ENCODE data around the gene GALNT14. TPM values are rescaled to one million over a fixed set of nuclear protein-coding genes. Genes with fewer than 3 reads are reported as not detected.
A peak's percentile ranks its signal among the peaks of the same experiment; 100 is the strongest.

Gene GALNT14
- total RNA-seq, 1 donor from 2014 or later = 1.7 TPM

DNA sequence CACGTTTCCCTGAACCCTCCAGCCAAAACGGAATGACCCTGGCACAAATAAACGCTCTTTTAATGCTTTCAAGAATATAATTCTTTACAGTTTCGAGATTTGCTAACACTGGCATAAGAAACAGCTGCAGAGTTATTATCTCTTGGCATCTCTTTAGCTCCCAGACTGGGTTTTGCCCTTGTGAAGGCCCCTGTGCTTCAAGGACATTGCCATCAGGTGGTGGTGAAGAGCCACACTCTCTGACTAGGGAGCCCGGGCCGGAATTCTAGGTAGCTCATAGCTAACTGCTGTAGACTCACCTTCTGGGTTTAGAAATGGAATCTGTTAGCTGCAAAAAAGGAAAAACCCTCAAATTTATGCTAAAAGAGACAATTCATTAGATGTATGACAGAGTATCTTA is 13.3 kb upstream of the GALNT14 start:
- H3K27me3 ChIP-seq = no peaks in the 10 kb centered on the region
- no peaks in the 10 kb centered on the region for H3K4me1 ChIP-seq
- H3K36me3 ChIP-seq = no peaks in the 10 kb centered on the region
- DNase-seq (ENCODE audit: extremely low spot score in 2 of 2) = no peak
- intact Hi-C loops (cut with DNase I) = no loop called here
- no peak overlapping the region for H3K27ac ChIP-seq
- H3K4me3 ChIP-seq = no peak overlapping the region
- H3K9me3 ChIP-seq = no peaks in the 10 kb centered on the region
- TF ChIP-seq POLR2A (IDR thresholded peaks at IDR 0.05) = no peak

- DNase-seq (ENCODE audit: extremely low spot score in 2 of 2) = no peak
- Histone ChIP-seq H3K27ac (no peak overlapping the region), H3K27me3 (no peaks in the 10 kb centered on the region), H3K4me1 (no peaks in the 10 kb centered on the region), H3K4me3 (no peak overlapping the region), H3K9me3 (no peaks in the 10 kb centered on the region), H3K36me3 (no peaks in the 10 kb centered on the region)
- intact Hi-C loops (cut with DNase I) = no loop called here
- no peak for TF ChIP-seq POLR2A (IDR thresholded peaks at IDR 0.05)
- no peak for TF ChIP-seq POLR2AphosphoS5 (IDR thresholded peaks at IDR 0.05; ENCODE audit: insufficient read depth in 1 of 2, low read depth in 1 of 2)
- TF ChIP-seq, protein P1, sequence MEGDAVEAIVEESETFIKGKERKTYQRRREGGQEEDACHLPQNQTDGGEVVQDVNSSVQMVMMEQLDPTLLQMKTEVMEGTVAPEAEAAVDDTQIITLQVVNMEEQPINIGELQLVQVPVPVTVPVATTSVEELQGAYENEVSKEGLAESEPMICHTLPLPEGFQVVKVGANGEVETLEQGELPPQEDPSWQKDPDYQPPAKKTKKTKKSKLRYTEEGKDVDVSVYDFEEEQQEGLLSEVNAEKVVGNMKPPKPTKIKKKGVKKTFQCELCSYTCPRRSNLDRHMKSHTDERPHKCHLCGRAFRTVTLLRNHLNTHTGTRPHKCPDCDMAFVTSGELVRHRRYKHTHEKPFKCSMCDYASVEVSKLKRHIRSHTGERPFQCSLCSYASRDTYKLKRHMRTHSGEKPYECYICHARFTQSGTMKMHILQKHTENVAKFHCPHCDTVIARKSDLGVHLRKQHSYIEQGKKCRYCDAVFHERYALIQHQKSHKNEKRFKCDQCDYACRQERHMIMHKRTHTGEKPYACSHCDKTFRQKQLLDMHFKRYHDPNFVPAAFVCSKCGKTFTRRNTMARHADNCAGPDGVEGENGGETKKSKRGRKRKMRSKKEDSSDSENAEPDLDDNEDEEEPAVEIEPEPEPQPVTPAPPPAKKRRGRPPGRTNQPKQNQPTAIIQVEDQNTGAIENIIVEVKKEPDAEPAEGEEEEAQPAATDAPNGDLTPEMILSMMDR (IDR thresholded peaks at IDR 0.05) = no peak
Measured at GRCh38 chr2:31150120-31150670, 12.0 kb upstream of the GALNT14 start.

DNA sequence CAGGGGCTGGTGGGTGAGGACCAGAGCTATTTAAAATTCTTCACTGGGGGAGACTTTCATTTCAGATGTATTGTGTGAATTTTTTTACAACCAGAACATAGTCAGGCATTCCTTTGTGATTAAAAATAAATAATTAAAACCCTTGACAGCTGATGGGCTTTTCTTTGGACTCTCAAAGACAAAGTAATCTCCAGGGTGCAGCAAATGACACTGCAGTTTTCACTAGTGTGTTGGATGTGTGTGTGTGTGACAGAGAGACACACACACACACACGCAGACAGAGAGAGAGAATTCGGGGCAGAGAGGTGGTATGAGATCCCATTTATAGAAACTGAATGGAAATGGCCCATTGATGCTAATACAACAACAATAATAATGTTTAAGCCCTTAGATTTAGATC is 10.3 kb upstream of the GALNT14 start:
- TF ChIP-seq, protein P1 (IDR thresholded peaks at IDR 0.05) = no peak
- TF ChIP-seq POLR2AphosphoS5 (IDR thresholded peaks at IDR 0.05; ENCODE audit: insufficient read depth in 1 of 2, low read depth in 1 of 2) (no peak), POLR2A (IDR thresholded peaks at IDR 0.05) (no peak)
- no peaks in the 10 kb centered on the region for H3K4me1 ChIP-seq
- no peak for DNase-seq (ENCODE audit: extremely low spot score in 2 of 2)
- H3K27ac ChIP-seq = no peak overlapping the region
- H3K9me3 ChIP-seq = no peaks in the 10 kb centered on the region
- intact Hi-C loops (cut with DNase I) = no loop called here
- no peaks in the 10 kb centered on the region for H3K36me3 ChIP-seq
- no peaks in the 10 kb centered on the region for H3K27me3 ChIP-seq
- H3K4me3 ChIP-seq = no peak overlapping the region

GRCh38 chr2:31147645-31148044 is 9.4 kb upstream of the GALNT14 start:
- Histone ChIP-seq H3K4me1 (no peaks in the 10 kb centered on the region), H3K27ac (no peak overlapping the region), H3K27me3 (no peaks in the 10 kb centered on the region), H3K4me3 (no peak overlapping the region), H3K36me3 (no peaks in the 10 kb centered on the region), H3K9me3 (no peaks in the 10 kb centered on the region)
- intact Hi-C loops (cut with DNase I) = no loop called here
- TF ChIP-seq POLR2A (IDR thresholded peaks at IDR 0.05) = no peak
- TF ChIP-seq POLR2AphosphoS5 (IDR thresholded peaks at IDR 0.05; ENCODE audit: insufficient read depth in 1 of 2, low read depth in 1 of 2) = no peak
- TF ChIP-seq, protein P1 (IDR thresholded peaks at IDR 0.05) = no peak
- DNase-seq (ENCODE audit: extremely low spot score in 2 of 2) = no peak

GRCh38 chr2:31142110-31142509 is 3.9 kb upstream of the GALNT14 start:
- DNase-seq (ENCODE audit: extremely low spot score in 2 of 2) = peak in 1 of 2 donors; percentile 25
- H3K4me1 ChIP-seq = peaks cover 16% of the 10 kb centered on the region
- intact Hi-C loops (cut with DNase I) = no loop called here

More at GRCh38 chr2:31142110-31142509, 3.9 kb upstream of the GALNT14 start:
- Histone ChIP-seq H3K27me3 (no peaks in the 10 kb centered on the region), H3K4me3 (no peak overlapping the region), H3K36me3 (no peaks in the 10 kb centered on the region), H3K27ac (no peak overlapping the region), H3K9me3 (no peaks in the 10 kb centered on the region)
- no peak for TF ChIP-seq POLR2A (IDR thresholded peaks at IDR 0.05)
- TF ChIP-seq, protein P1 (IDR thresholded peaks at IDR 0.05) = no peak
- no peak for TF ChIP-seq POLR2AphosphoS5 (IDR thresholded peaks at IDR 0.05; ENCODE audit: insufficient read depth in 1 of 2, low read depth in 1 of 2)

Data from vagina (tissue), 2 donors.